Measurements from ENCODE around the gene AZGP1.
"Not testable (repeated sequence)": the region's sequence is repeated elsewhere in the genome, so short reads cannot be mapped to it uniquely, and the experiment has no call there.

The AZGP1 gene

GRCh38 chr7:99997545-99998137, 21.8 kb upstream of the AZGP1 start:
- DNase-seq (ENCODE audit: low read depth): peak; percentile 38

GRCh38 chr7:99996755-99997544, 21.1 kb upstream of the AZGP1 start:
- DNase-seq (ENCODE audit: low read depth): no peak

DNA sequence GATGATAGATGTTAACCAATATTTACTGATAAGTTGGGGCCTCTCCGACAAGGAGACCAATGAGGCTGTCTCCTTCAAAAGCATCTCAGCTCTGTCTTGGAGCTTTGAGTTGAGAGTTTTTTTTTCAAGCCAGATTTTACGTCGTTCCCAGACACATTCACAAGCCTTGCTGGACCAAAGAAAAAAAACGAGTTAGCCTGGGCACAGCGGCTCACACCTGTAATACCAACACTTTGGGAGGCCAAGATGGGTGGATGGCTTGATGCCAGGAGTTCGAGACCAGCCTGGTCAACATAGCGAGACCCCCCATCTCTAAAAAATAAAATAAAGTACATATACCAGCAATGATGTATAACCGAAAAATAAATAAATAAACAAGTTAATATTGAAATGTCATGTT, 19.0 kb upstream of the AZGP1 start:
- DNase-seq (ENCODE audit: low read depth): no peak

- no peak for DNase-seq (ENCODE audit: low read depth)
These were observed 16.7 kb upstream of the AZGP1 start for GRCh38 chr7:99992330-99993038.

GRCh38 chr7:99991543-99991942, 15.7 kb upstream of the AZGP1 start:
- not testable (repeated sequence) for DNase-seq (ENCODE audit: low read depth)

DNA sequence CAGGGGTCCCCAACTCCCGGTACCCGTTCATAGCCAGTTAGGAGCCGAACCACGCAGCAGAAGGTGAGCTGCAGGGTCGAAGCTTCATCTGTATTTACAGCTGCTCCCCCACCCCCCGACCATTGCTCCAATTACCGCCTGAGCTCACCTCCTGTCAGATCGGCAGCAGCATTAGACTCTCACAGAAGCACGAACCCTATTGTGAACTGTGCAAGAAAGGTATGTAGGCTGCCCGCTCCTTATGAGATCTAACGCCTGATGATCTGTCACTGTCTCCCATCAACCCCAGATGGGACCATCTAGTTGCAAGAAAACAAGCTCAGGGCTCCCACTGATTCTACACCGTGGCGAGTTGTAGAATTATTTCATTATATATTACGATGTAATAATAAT, 14.6 kb upstream of the AZGP1 start:
- no peak for DNase-seq (ENCODE audit: low read depth)

DNA sequence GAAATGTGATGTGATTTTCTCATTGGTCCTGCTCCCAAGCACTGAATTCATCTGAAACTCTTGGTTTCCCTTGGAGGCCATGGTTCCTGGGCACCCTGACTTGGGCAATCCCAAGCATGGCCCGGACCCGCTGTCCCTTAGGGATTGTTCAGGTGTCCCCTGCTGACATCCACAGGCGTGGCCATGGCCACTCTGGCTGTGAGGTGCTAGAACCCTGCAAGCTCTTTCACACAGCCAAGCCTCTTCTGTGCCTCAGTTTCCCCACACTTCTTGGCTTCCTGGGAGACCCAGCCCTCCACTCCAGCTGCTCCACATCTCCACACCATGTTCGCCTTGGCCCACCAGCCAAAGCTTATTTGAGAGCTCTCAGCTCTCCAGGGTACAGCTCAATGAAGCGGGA, 12.0 kb upstream of the AZGP1 start:
- no peak for DNase-seq (ENCODE audit: low read depth)

DNA sequence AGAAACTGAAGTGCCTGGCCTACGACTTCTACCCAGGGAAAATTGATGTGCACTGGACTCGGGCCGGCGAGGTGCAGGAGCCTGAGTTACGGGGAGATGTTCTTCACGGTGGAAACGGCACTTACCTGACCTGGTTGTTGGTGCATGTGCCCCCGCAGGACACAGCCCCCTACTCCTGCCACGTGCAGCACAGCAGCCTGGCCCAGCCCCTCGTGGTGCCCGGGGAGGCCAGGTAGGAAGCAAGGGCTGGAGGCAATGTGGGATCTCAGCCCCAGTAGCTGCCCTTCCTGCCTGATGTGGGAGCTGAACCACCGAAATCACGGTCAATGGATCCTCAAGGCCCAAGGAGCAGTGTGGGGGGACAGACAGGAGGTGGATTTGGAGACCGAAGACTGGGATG, 11.5 kb upstream of the AZGP1 start:
- not testable (repeated sequence) for DNase-seq (ENCODE audit: low read depth)

- no peak for DNase-seq (ENCODE audit: low read depth)
These were observed 8.8 kb upstream of the AZGP1 start for GRCh38 chr7:99984593-99984992.

GRCh38 chr7:99981066-99981465, 5.2 kb upstream of the AZGP1 start:
- DNase-seq (ENCODE audit: low read depth): not testable (repeated sequence)

- DNase-seq (ENCODE audit: low read depth): not testable (repeated sequence)
These were observed 4.6 kb upstream of the AZGP1 start for GRCh38 chr7:99980448-99980872.

DNA sequence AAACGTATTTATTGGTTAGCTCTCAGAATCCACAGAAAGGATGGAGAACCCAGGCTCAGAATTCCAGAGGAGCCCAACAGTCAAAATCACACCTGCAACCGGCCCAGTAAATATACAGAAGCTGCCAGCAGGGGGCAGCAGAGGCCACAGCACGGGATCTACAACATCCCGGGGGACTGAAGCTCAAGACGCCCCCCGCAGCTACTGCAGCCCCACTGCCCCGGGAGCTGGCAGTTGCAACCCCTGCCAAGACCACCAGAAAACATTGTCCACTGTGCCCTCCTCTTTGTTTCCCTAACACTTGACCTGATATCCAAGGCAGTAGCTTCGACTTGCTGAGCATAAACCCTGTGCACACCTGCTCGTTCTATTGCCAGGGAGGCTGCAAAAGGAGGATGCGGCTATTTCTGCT, 4.0 kb upstream of the AZGP1 start:
- peak; percentile 25 for DNase-seq (ENCODE audit: low read depth)

GRCh38 chr7:99976626-99977025, 795 bp upstream of the AZGP1 start:
- no peak for DNase-seq (ENCODE audit: low read depth)

GRCh38 chr7:99974681-99975080, 1.1 kb downstream of the AZGP1 start:
- DNase-seq (ENCODE audit: low read depth): no peak

- DNase-seq (ENCODE audit: low read depth): not testable (repeated sequence)
These were observed 2.0 kb downstream of the AZGP1 start for GRCh38 chr7:99973817-99974216.

- no peak for DNase-seq (ENCODE audit: low read depth)
These were observed 4.6 kb downstream of the AZGP1 start for GRCh38 chr7:99971242-99971641.

DNA sequence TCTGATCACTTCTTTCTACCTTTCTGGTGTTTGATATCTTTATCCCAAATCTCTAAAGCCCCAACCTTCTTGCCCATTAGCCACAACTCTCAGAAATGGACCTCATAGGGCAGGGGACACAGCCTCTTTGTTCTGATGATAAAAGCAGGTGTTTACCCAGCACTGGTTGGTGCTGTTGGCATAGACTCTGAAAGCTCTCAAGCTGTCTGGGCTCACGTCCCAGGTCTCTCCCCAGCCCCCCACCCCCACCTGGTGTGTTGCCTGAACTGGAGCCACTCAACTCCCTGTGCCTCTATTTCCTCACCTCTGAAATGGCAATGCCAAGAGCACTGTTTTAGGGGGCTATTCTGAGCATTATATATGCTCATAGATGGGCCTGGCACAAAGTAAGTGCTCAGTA, 6.0 kb downstream of the AZGP1 start:
- not testable (repeated sequence) for DNase-seq (ENCODE audit: low read depth)

DNA sequence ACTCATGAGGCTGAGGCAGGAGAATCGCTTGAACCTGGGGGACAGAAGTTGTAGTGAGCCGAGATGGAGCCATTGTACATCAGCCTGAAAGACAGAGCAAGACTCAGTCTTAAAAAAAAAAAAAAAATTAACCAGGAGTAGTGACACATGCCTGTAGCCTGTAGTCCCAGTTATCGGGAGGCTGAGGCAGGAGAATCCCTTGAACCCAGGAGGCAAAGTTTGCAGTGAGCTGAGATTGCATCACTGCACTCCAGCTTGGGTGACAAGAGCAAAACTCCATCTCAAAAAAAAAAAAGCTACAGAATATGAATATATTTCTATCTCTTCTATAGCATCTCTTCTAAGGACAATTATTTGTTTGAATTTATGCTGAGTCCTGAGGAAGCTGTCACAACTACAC, 6.5 kb downstream of the AZGP1 start:
- no peak for DNase-seq (ENCODE audit: low read depth)

GRCh38 chr7:99958564-99959227, 17.1 kb downstream of the AZGP1 start:
- DNase-seq (ENCODE audit: low read depth): no peak

GRCh38 chr7:99955247-99955646, 20.6 kb downstream of the AZGP1 start:
- DNase-seq (ENCODE audit: low read depth): no peak

- DNase-seq (ENCODE audit: low read depth): not testable (repeated sequence)
These were observed 21.2 kb downstream of the AZGP1 start for GRCh38 chr7:99954643-99955042.

GRCh38 chr7:99953649-99954048, 22.2 kb downstream of the AZGP1 start:
- no peak for DNase-seq (ENCODE audit: low read depth)

DNA sequence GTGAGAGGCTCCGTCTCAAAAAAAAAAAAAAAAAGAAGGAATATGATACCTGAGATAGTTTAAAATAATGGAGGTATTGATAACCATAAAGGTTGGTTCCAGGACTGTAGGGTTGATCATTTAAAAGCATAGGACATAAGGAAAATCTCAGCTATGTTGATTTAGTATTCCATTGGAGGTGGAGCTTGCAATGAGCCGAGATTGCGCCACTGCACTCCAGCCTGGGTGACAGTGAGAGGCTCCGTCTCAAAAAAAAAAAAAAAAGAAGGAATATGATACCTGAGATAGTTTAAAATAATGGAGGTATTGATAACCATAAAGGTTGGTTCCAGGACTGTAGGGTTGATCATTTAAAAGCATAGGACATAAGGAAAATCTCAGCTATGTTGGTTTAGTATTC, 23.2 kb downstream of the AZGP1 start:
- DNase-seq (ENCODE audit: low read depth): not testable (repeated sequence)
